K562 (cell line): ENCODE data around the gene DHTKD1. TPM values are rescaled to one million over a fixed set of nuclear protein-coding genes. Genes with fewer than 3 reads are reported as not detected.

Experiments used
- ARID4B ChIP-seq: sonication (generic); formaldehyde crosslinking; IDR thresholded peaks from 2 replicates; pipeline ENCODE4 v1.8.0; 2022; ENCODE audit warnings: mild to moderate bottlenecking, missing genetic modification reagents
- BHLHE40 ChIP-seq: IDR thresholded peaks from 2 replicates; pipeline ENCODE4 v1.6.1; 2011; ENCODE audit warnings: low read length, improper control_type of control experiment
- CTCF ChIP-seq, 3 experiments: IDR thresholded peaks in 2 of 3; conservative IDR thresholded peaks in 1 of 3; 2 replicates each; pipeline ENCODE4 v1.5.1; 2011 to 2012; ENCODE audit warnings: low read length in 3 of 3, mild to moderate bottlenecking in 3 of 3, control low read depth in 2 of 3, improper control_type of control experiment in 1 of 3, inconsistent platforms in 1 of 3, low read depth in 1 of 3, mixed read lengths in 1 of 3, moderate library complexity in 1 of 3; ENCODE audit not compliant: insufficient read depth in 2 of 3
- ELF1 ChIP-seq: fragments of 200-800 bp; sonication (Bioruptor generic); IDR thresholded peaks from 2 replicates; pipeline ENCODE4 v1.6.1; 2016; ENCODE audit warnings: missing genetic modification characterization, missing compliant biosample characterization
- ETV6 ChIP-seq, 3 experiments: fragments of 150-350 bp in 1 of 3; sonication (generic) in 1 of 3; formaldehyde crosslinking in 1 of 3; IDR thresholded peaks; 2 replicates each; pipeline versions ENCODE4 v1.6.1 to v1.8.0; 2014 to 2022; ENCODE audit warnings: borderline replicate concordance in 2 of 3, low read depth in 2 of 3, antibody characterized with exemption in 1 of 3, low read length in 1 of 3, mild to moderate bottlenecking in 1 of 3, missing genetic modification reagents in 1 of 3
- EWSR1 ChIP-seq: fragments of 450-650 bp; IDR thresholded peaks from 2 replicates; pipeline ENCODE4 v1.6.1; 2018; ENCODE audit warnings: borderline replicate concordance, mild to moderate bottlenecking, low read depth, moderate library complexity; ENCODE audit not compliant: partially characterized antibody
- EZH2 ChIP-seq: IDR thresholded peaks from 2 replicates; pipeline ENCODE4 v1.6.1; 2012; ENCODE audit warnings: low read depth, mild to moderate bottlenecking, inconsistent platforms, low read length, borderline replicate concordance
- HNRNPUL1 ChIP-seq: fragments of 200-400 bp; formaldehyde crosslinking; IDR thresholded peaks from 2 replicates; pipeline ENCODE4 v1.6.1; 2017; ENCODE audit warnings: low read length
- OTX1 ChIP-seq: fragments of 450-650 bp; formaldehyde crosslinking; IDR thresholded peaks from 2 replicates; pipeline ENCODE4 v1.4.0; 2022; ENCODE audit warnings: mild to moderate bottlenecking
- PHB2 ChIP-seq: fragments of 450-650 bp; IDR thresholded peaks from 2 replicates; pipeline ENCODE4 v1.6.1; 2017; ENCODE audit warnings: low read depth
- SIX5 ChIP-seq, 2 experiments: IDR thresholded peaks; 2 replicates each; pipeline ENCODE4 v1.6.1; 2011; ENCODE audit warnings: low read length in 2 of 2, borderline replicate concordance in 1 of 2, low read depth in 1 of 2, mild to moderate bottlenecking in 1 of 2, moderate library complexity in 1 of 2; ENCODE audit not compliant: insufficient read depth in 1 of 2
- THRB ChIP-seq: fragments of 450-650 bp; formaldehyde crosslinking; conservative IDR thresholded peaks from 2 replicates; pipeline ENCODE4 v1.4.0; 2022; ENCODE audit warnings: mild to moderate bottlenecking, missing genetic modification characterization
- ZNF134 ChIP-seq: fragments of 250-450 bp; sonication (Bioruptor Pico); conservative IDR thresholded peaks from 2 replicates; pipeline ENCODE4 v1.4.0; 2020
- ZNF143 ChIP-seq: sonication (generic); formaldehyde crosslinking; IDR thresholded peaks from 2 replicates; pipeline ENCODE4 v1.9.0; 2022; ENCODE audit warnings: mild to moderate bottlenecking, missing genetic modification reagents
- polyA plus RNA-seq, 8 experiments: library from polyadenylated mRNA; depleted of rRNA in 4 of 8; stranded (reverse) in 5 of 8; unstranded in 3 of 8; fragments of >200 nt; fragmentation: Nextera tagmentation in 2 of 8; fragmentation: Illumina TruSeq in 1 of 8; extraction: Ambion mirVana in 2 of 8; extraction: Trizol in 1 of 8; gene quantifications; 2 replicates each; pipeline versions ENCODE4 v1.2.1 to v1.2.3, GENCODE V29; 2011 to 2014; ENCODE audit warnings: inconsistent platforms in 1 of 8, missing spikeins in 1 of 8
- total RNA-seq, 7 experiments: library from RNA; depleted of rRNA in 6 of 7; stranded (reverse); fragments of >200 nt in 6 of 7; fragmentation: Illumina TruSeq in 2 of 7; extraction: Trizol in 2 of 7; gene quantifications; 2 replicates each; pipeline versions ENCODE4 v1.2.1 to v1.2.3, GENCODE V29; 2011 to 2021; ENCODE audit warnings: low replicate concordance in 1 of 7
- TF ChIP-seq, protein P1 (sequence below): conservative IDR thresholded peaks from 2 replicates; pipeline ENCODE4 v1.6.1; 2011; ENCODE audit warnings: low read depth, mild to moderate bottlenecking, low read length; ENCODE audit not compliant: control insufficient read depth

The DHTKD1 gene
- total and polyA plus RNA-seq, 9 of the 15 experiments (the other 6 are each of a cell fraction or from before 2014, with no cell fraction given), result 3.1 to 19.7 (median 6.8) TPM

DNA sequence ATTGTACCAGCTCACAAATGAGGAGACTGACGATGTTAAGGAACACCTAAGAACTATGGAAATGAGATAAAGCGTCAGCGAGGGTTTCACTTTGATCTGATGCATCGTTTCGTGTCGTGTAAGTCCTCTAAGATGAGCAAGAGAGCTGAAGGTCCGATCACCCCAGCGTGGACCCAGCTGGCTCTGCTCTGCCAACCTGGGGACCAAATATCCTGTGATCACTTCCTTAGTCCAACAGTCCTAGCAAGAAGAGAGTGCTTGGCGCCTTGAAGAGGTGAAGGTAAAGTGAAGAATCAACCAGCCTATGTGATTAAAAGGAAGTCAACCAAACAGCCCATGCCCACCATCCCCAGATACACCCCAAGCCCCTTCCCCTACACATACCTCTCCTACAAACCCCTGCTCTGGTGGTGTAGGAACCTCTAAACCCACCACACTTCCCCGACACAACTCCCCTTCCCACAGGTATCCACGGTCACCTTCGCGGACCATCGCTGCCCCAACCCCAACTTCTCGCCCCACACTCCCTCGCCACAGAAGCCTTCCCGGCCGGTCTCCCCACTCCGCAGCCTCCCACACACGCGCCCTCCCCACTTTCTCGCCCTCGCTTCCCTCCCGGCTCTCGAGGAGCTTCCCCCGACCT is 26.9 kb upstream of the DHTKD1 start (continued):
- TF ChIP-seq ARID4B (peak; percentile 76; the same call in 1 of the 2 replicates), THRB (CRISPR knock-in tag) (peak; percentile 78), HNRNPUL1 (no peak), OTX1 (0 out of 2 replicates have a peak, but pooled peaks have one; percentile 62), ZNF134 (no peak), ZNF143 (peak; percentile 7; the same call in 1 of the 2 replicates), EZH2 (no peak), BHLHE40 (no peak), ELF1 (tag) (no peak), EWSR1 (no peak), ETV6 (IDR thresholded peaks at IDR 0.05; ENCODE audit: borderline replicate concordance in 1 of 2, low read depth in 2 of 2, low read length in 1 of 2) (no peak), ETV6 (CRISPR knock-in tag; IDR thresholded peaks at IDR 0.05; ENCODE audit: borderline replicate concordance) (no peak), PHB2 (no peak), CTCF (IDR thresholded peaks at IDR 0.05 in 2 of 3, conservative IDR thresholded peaks at IDR 0.05 in 1 of 3; ENCODE audit: insufficient read depth in 2 of 3, low read depth in 1 of 3, low read length in 3 of 3) (no peak), SIX5 (IDR thresholded peaks at IDR 0.05; ENCODE audit: borderline replicate concordance in 1 of 2, insufficient read depth in 1 of 2, low read depth in 1 of 2, low read length in 2 of 2) (no peak)
- TF ChIP-seq, protein P1, sequence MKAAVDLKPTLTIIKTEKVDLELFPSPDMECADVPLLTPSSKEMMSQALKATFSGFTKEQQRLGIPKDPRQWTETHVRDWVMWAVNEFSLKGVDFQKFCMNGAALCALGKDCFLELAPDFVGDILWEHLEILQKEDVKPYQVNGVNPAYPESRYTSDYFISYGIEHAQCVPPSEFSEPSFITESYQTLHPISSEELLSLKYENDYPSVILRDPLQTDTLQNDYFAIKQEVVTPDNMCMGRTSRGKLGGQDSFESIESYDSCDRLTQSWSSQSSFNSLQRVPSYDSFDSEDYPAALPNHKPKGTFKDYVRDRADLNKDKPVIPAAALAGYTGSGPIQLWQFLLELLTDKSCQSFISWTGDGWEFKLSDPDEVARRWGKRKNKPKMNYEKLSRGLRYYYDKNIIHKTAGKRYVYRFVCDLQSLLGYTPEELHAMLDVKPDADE, result peak; percentile 38; the same call in 1 of the 2 replicates
